Type B pancreatic cell (in vitro differentiated cells): Measurements from ENCODE around the gene C19orf25. TPM values are rescaled to one million over a fixed set of nuclear protein-coding genes. Genes with fewer than 3 reads are reported as not detected.

Source experiments
- DNase-seq: peaks from one replicate; pipeline ENCODE4 v3.0.0; 2021; ENCODE audit warnings: mixed read lengths; ENCODE audit not compliant: unreplicated experiment; ENCODE audit errors: extremely low spot score
- H3K27ac Mint-ChIP-seq: 2 replicates; pipeline ENCODE4 v1.8.0; 2021; ENCODE audit warnings: mild to moderate bottlenecking, mixed read lengths
- H3K27me3 Mint-ChIP-seq: 2 replicates; pipeline ENCODE4 v1.8.0; 2021; ENCODE audit warnings: mixed read lengths
- H3K36me3 Mint-ChIP-seq: 2 replicates; pipeline ENCODE4 v1.8.0; 2021; ENCODE audit warnings: mixed read lengths
- H3K4me1 Mint-ChIP-seq: one replicate; pipeline ENCODE4 v1.8.0; 2021; ENCODE audit warnings: mixed read lengths; ENCODE audit not compliant: unreplicated experiment
- H3K4me3 Mint-ChIP-seq: 2 replicates; pipeline ENCODE4 v1.8.0; 2021; ENCODE audit warnings: mild to moderate bottlenecking, mixed read lengths
- H3K9me3 Mint-ChIP-seq: 2 replicates; pipeline ENCODE4 v1.8.0; 2021; ENCODE audit warnings: mixed read lengths
- total RNA-seq: library from RNA; stranded (reverse); gene quantifications from 2 replicates; pipeline ENCODE4 v1.2.1, GENCODE V29; 2021; ENCODE audit warnings: low replicate concordance
- TF ChIP-seq, protein P1 (sequence below): fragments of 200-600 bp; sonication (generic); conservative IDR thresholded peaks from 2 replicates; pipeline ENCODE4 v1.5.0; 2021; ENCODE audit warnings: antibody characterized with exemption, mild to moderate bottlenecking

The C19orf25 gene
- total RNA-seq, 1 donor from 2014 or later: 37.5 TPM

DNA sequence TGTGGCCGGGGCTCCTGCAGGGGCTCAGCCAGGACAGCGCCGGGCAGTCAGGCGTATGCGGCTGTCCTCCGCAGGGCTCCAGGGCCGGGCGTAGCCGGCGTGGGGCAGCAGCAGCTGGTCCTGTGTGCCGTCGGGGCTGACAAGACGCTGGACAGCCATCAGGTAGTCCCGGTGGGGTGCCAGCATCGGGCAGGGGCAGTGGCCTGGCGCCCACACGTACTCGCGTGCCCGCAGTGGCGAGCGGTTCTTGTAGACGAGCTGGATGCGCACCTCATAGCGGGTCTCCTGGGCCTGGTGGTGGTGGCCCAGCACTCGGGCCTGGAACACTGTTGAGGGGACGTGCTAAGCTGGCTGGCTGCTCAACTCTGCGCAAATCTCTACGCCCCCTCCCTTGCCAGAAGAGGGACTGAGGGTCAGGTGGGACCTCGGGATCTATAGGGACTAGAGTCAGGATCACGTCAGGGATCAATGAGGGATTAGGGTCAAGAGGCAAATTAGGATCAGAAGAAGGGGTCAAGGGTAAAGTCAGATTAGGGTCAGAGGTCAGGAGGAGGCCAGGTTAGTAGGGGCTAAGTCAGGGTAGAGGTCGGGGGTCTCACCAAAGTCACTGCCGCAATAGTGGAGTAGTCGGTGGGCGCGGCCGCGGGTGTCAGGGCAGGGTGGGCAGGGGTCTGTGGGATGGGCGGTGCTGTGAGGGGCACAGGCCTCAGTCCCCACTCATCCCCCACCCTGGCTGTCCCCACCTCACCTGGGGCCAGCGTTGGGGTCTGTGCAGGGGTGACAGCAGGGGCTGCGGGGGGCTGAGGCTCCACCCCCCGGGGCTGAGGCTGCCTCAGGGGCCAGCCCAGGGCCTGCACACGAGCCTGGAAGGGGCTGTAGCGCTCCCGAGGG is 27.2 kb upstream of the C19orf25 start:
- H3K27me3 Mint-ChIP-seq: peaks cover 45% of the 10 kb centered on the region
- peaks cover 11% of the 10 kb centered on the region for H3K4me1 Mint-ChIP-seq
- TF ChIP-seq, protein P1, sequence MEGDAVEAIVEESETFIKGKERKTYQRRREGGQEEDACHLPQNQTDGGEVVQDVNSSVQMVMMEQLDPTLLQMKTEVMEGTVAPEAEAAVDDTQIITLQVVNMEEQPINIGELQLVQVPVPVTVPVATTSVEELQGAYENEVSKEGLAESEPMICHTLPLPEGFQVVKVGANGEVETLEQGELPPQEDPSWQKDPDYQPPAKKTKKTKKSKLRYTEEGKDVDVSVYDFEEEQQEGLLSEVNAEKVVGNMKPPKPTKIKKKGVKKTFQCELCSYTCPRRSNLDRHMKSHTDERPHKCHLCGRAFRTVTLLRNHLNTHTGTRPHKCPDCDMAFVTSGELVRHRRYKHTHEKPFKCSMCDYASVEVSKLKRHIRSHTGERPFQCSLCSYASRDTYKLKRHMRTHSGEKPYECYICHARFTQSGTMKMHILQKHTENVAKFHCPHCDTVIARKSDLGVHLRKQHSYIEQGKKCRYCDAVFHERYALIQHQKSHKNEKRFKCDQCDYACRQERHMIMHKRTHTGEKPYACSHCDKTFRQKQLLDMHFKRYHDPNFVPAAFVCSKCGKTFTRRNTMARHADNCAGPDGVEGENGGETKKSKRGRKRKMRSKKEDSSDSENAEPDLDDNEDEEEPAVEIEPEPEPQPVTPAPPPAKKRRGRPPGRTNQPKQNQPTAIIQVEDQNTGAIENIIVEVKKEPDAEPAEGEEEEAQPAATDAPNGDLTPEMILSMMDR: no peak
- peaks cover 3% of the 10 kb centered on the region for H3K9me3 Mint-ChIP-seq
- H3K4me3 Mint-ChIP-seq: peak overlapping the region; percentile 63
- no peaks in the 10 kb centered on the region for H3K36me3 Mint-ChIP-seq
- H3K27ac Mint-ChIP-seq: peak overlapping the region; percentile 59
- no peak for DNase-seq

DNA sequence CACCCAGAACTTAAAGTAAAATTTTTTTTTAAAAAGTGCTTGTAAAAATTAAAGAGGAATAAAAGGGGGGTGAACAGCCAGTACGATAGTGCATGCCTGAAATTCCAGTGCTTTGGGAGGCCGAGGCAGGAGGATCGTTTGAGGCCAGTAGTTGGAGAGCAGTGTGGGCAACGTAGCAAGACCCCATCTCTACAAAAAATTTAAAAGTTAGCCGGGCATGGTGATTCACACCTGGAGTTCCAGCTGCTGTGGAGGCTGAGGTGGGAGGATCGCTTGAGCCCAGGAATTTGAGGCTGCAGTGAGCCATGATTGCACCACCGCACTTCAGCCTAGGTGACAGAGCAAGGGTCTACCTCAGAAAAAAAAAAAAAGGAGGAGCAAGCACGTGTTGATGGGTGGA is 26.0 kb upstream of the C19orf25 start:
- TF ChIP-seq, protein P1: no peak
- peaks cover 3% of the 10 kb centered on the region for H3K9me3 Mint-ChIP-seq
- H3K4me1 Mint-ChIP-seq: peaks cover 9% of the 10 kb centered on the region
- no peaks in the 10 kb centered on the region for H3K36me3 Mint-ChIP-seq
- H3K27ac Mint-ChIP-seq: no peak overlapping the region
- peaks cover 40% of the 10 kb centered on the region for H3K27me3 Mint-ChIP-seq
- H3K4me3 Mint-ChIP-seq: no peak overlapping the region
- no peak for DNase-seq

DNA sequence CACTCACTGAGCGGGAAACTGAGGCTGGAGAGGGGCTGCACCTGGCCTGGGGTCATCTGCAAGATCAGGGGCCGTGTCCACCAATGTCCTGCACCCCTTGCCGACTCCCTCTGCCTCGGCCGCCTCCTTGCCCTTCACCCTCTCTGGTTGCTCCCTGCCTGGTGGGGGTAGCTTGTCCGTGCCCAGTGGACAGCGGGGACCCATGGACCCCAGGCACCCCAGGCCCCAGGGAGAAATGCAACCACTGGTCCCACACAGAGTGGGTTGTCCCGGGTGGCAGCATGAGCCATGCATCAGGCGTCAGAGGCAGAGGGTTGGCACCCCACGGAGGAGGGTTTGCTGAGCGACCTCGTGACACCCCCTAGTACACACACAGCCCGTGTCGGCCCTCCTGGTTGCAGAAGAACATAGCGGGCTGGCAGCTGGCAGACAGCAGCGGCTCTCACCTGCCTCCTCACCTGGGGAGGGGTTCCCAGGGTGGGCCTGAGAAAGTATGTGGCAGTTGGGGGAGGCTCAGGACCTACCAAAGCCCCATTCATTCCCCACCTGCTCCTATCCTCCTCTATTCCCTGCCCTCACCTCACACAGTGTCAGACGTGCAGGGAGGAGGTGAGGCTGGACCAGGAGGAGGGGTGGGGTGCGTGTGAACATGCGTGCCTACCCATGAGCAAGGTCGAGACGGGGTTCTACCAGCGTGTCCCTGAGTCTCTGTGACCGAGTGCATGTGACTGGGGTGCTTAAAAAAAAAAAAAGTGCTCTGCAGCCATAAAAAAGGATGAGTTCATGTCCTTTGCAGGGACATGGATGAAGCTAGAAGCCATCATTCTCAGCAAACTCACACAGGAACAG is 25.1 kb upstream of the C19orf25 start:
- H3K4me3 Mint-ChIP-seq: no peak overlapping the region
- H3K9me3 Mint-ChIP-seq: peaks cover 3% of the 10 kb centered on the region
- peaks cover 5% of the 10 kb centered on the region for H3K4me1 Mint-ChIP-seq
- H3K27ac Mint-ChIP-seq: no peak overlapping the region
- DNase-seq: no peak
- H3K27me3 Mint-ChIP-seq: peaks cover 35% of the 10 kb centered on the region
- H3K36me3 Mint-ChIP-seq: no peaks in the 10 kb centered on the region
- TF ChIP-seq, protein P1: no peak

DNA sequence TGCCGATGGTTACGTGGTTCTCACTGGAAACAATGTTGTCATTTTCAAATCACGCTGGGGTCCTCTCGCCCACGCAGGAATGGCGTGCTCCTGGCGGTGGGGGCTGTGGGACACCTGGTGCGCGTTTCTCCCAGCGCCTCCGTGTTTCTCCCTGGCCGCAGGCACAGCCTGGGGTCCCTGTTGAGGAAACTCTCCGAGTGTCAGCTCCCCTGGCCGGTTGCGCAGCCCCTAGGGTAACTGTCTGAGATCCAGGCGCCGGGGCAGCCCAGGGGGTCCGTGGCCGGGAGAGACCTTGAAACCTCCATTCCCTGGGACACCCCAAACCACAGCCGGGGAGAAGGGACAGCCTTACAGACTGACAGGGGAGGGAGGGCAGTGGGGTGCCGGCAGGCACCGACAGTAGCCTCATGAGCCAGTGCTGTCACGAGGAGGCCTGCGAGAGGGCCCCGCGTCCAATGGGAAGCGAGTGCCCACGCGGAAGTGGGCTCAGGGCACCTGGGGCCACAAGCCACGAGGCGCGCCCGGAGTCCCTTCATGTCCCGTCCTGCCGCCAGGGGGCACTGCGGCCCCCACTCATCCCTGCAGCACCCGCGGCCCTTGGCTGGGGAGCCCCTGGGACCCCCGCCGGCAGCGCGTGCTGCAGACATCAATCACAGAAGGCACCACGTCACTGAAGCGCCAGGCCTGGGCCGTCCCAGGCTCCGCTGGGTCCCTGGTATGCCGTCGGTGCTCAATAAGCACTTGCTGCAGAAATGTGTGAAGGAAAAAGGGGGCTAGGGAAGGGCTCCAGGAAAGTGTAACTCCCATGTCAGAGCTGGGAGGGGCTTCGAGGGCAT is 24.3 kb upstream of the C19orf25 start:
- no peaks in the 10 kb centered on the region for H3K36me3 Mint-ChIP-seq
- no peak overlapping the region for H3K27ac Mint-ChIP-seq
- TF ChIP-seq, protein P1: peak; percentile 87
- DNase-seq: peak; percentile 76
- peaks cover 3% of the 10 kb centered on the region for H3K9me3 Mint-ChIP-seq
- peaks cover 35% of the 10 kb centered on the region for H3K27me3 Mint-ChIP-seq
- no peak overlapping the region for H3K4me3 Mint-ChIP-seq
- H3K4me1 Mint-ChIP-seq: peaks cover 5% of the 10 kb centered on the region

DNA sequence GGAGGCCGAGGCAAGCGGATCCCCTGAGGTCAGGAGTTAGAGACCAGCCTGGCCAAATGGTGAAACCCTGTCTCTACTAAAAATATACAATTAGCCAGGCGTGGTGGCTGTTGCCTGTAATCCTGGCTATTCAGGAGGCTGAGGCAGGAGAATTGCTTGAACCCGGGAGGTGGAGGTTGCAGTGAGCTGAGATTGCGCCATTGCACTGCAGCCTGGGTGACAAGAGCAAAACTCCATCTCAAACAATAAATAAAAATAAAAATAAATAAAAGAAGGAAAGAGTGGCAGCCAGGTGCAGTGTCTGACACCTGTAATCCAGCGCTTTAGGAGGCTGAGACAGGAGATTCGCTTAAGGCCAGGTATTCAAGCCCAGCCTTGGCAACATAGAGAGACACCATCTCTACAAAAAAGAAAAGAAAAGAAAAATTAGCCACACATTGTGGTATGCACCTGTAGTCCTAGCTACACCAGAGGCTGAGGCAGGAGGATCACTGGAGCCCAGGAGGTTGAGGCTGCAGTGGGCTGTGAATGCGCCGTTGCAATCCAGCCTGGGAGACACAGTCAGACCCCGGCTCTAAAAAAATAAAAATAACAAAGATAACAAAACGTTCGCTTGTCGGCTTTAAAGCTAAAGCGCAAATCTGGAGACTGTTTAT is 23.5 kb upstream of the C19orf25 start:
- no peak overlapping the region for H3K27ac Mint-ChIP-seq
- peaks cover 1% of the 10 kb centered on the region for H3K4me1 Mint-ChIP-seq
- DNase-seq: no peak
- TF ChIP-seq, protein P1: no peak
- H3K9me3 Mint-ChIP-seq: peaks cover under 1% of the 10 kb centered on the region
- H3K27me3 Mint-ChIP-seq: peaks cover 31% of the 10 kb centered on the region
- no peak overlapping the region for H3K4me3 Mint-ChIP-seq
- H3K36me3 Mint-ChIP-seq: no peaks in the 10 kb centered on the region
